NCI-H187 treated with DMSO at 0.1 percent for 48 hours (cell line): Measurements from ENCODE around the gene MAS1.

Experiments
- DNase-seq: peaks from one replicate; lab custom pipeline; 2025; lab: John Stamatoyannopoulos, UW

The MAS1 gene

DNA sequence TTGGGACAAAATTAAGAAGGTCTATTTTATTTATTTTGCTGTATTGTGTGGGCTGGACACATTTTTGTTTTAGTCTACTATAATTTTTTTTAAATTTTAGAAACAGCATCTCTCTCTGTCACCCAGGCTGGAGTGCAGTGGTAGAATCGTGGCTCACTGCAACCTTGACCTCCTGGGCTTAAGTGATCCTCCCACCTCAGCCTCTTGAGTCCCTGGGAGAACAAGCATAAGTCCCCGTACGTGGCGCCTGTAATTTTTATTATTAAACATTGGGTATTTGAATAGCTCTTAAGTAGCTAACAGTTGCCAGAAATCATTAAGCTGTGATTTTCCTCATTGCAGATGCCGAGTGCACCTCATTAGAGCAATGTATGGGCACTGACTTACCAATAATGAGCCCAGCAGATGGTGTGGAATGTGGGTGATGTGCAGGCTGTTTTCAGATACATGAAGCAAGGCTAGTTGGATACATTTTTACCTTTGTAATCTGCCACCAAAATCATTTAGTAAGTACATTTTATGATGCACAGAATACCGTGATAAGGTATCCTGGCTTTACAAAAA is 10.3 kb upstream of the MAS1 start:
- no peak for DNase-seq

DNA sequence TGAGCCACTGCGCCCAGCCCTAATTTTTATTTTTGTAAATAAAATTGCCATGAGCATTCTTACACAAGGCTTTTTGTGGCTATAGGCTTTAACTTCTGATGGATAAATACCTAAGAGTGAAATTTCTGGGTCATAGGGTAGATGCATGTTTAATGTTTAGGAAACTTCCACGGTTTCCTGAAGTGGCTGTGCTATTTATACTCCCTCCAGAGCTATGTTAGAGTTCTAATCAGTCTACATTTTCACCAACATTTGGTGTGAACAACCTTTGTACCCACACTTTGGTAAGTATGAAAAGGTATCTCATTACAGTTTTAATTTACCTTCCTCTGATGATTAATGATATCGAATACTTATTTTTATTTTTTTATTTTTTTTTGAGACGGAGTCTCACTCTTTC is 6.1 kb upstream of the MAS1 start:
- DNase-seq: no peak

DNA sequence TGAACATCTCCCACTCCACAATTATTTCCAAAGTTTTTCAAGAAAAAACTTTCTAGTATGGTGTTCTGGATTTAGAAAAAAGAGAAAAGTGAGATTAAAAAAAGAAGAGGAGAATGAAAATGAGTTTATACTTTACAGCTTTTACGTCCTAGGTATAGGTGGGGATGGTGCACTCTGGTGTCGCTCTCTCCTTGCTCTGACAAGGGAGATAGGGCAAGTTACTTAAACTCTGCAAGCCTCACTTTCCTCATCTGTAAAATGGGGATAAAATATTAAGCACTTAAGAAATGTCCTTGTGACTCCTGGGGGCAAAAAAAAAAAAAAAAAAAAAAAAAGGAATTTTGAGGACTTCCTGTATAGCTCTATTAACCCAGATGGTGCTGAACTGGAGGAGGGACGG is 4.5 kb upstream of the MAS1 start:
- no peak for DNase-seq

DNA sequence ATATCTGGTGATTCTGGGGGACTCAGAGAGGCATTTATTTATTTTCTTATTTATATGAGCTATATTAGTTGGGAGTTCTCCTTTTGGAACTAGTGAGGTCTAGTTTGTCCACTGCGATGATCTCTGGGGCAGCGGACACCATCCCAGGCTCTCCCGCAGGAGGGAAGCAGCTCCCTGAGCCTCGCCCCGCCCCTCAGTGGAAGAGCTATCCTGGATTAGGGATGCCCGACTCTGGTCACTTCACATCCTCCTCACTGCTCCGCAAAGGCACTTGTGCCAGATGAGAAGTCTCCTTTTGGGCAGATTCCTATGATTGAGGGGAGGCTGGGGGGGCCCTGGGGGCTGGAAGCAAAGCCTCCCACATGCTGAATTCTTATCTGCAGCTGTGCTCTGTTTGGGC is 3.6 kb upstream of the MAS1 start:
- no peak for DNase-seq

DNA sequence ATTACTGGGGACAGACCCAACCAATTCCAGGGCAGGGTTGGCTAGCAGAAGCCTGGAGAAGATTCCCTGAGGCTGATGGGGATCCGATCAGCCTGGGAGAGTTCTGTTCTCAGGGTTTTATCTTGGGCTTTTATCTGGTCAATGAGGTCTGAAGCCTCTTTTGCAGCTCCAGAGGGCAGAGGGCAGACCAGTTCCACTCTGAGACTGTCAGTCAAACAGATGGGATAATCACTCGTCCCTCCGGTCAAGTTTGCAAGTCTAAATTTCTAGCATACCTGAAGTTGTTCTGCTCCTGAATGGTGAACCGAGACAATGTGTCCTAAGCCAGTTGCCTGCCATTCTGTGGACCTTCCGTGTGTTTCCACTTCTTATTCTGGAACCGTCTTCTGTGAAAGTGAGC is 3.0 kb upstream of the MAS1 start:
- DNase-seq: no peak

DNA sequence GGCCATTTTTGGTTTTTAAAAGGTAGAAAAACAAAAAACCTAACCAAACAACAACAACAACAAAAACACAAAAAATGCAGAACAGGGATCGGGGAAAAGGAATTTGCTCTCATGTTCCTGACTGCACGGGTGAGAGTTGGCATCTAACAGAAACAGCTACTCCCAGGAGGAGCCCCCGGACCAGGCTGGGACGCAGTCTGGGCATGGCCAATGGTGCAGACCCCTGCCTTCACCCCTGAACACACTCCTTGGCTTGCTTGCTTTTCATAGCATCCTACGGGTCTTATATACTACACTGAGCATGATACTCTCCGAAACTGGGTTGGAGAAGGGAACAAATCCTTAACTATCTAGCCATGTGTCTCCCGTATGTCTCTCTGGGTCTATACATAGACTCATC is 587 bp upstream of the MAS1 start:
- DNase-seq: no peak

DNA sequence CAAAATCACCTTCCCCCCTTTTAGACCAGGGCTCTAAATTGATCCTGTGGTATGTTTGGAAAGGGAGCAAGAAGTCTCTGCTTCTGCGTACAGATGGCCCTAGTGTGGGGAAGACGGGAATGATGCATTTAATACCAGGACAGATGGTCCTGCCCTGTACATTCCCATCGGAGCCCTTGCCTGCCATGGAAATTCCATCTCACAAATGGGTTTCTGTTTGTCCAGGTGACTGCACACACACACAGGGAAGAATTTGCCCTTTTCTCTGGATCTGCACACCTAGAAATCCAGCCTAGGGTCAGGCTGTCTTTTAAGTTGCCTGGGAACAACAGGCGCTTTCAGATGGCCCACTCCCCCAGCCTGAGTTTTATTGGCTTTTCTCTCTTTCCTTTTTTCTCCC is 1.3 kb downstream of the MAS1 start:
- no peak for DNase-seq

DNA sequence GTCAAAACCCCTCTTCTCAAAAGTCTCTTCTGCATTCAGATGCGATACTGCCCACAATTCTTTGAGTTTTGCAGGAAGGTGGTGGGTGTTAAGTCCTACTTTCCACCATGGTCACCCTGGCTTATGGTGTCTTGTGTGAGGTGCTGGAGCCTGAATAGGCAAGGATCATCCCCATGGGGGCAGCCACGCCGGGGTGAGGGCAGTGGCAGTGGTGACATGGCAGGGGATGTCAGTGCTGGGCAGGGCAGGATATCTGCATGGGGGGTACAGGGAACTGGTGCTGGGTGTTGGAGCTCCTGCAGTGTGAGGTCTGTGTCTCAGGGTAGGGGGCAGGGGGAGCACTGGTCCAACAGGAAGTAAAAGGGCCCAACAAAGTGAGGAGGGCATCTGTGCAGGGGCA is 2.3 kb downstream of the MAS1 start:
- DNase-seq: no peak

DNA sequence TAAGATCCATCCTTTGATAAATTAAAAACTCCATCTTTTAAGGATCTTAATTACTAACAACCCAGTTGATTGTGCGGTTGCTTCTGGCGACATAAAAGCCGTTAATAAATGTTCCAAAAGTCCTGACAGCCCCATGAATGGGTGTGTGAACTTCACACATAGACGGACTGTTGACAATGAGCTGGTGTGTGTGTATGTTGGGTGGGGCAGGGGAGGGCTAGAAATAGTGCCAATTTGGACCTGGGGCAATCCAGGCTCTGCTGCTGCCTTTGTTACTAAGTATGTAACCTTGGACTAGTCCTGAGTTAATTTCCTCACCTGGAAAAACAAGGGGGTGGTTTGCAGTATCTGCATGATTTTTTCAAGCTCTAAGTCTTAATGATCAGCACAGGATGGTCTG is 4.2 kb downstream of the MAS1 start:
- no peak for DNase-seq

DNA sequence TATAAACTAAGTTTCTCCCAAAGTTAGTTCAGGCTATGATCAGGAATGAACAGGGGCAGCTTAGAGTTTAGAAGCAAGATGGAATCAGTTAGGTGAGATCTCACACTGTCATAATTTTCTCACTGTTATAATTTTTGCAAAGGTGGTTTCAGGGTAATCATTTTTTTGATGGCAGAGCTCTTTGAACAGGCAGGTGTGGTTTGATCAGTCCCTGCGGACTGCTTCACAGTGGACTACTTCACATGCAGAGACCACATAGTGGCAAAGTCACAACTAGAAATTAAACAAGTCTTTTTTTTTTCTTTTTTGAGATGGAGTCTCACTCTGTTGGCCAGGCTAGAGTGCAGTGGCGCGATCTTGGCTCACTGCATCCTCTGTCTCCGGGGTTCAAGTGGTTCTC is 6.8 kb downstream of the MAS1 start:
- no peak for DNase-seq

DNA sequence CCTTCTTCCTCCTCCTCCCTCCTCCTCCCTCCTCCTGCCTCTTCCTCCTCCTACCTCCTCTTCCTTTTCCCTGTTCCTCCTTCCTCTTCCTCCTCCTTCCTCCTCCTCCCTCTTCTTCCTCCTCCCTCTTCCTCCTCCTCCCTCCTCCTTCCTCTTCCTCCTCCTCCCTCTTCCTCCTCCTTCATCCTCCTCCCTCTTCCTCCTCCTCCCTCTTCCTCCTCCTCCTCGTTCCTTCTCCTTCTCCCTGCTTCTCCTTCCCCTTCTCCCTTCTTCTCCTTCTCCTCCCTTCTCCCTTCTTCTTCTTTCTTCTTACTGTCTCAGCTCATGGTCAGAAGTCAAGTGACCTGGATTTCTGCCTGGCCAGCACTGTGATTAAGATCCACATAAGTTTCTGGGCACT is 7.7 kb downstream of the MAS1 start:
- DNase-seq: no peak

DNA sequence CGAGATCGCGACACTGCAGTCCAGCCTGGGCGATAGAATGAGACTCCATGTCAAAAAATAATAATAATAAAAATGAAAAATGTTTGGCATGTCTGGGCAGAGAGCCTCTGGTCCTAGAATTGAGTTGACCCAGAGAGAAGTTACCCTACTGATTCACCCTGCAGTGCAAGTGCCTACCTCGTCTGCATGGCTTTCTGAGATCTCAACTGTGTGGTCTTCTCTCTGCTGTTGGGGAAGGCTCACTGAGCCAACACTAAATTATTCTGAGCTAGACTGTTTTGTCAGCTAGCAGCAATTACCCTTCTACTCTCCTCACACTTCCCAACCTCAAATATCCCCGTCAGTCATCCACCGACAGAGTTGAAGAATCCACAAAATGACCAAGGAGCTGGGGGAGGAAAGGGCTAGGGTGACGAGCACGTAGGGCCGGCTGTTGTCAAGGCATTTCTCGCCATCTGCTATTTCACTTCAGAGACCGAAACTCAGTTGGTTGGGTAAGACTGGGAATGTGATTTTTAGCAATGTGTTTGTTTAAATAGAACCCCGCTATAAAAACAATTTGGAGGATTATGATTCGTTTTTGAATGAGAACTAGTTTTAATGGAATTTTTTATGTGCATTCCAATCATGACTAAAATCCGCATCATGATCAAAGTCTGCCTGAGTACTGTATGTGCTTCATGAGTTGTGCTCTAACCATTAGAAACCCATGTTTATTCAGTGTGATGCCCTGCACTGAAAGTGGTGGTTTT is 9.4 kb downstream of the MAS1 start:
- DNase-seq: no peak

DNA sequence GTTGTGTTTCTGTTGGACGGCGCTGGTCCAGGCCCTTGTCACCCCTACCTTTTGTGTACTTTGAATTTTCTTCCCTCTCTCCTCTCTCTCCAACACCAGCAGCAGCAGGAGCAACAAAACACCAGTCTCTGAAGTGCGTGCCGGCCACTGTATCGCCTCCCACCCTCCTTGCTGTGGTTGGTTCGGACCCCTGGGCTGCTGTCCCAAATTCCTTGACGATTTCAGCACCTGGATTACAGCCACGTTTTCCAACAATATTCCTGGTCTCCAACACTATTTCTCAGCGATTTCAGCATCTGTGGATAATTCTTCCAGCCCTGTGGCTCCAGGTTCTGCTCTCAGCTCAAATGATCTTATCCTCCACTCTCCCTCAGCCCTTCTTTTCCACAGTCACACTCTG is 11.8 kb downstream of the MAS1 start:
- DNase-seq: no peak

DNA sequence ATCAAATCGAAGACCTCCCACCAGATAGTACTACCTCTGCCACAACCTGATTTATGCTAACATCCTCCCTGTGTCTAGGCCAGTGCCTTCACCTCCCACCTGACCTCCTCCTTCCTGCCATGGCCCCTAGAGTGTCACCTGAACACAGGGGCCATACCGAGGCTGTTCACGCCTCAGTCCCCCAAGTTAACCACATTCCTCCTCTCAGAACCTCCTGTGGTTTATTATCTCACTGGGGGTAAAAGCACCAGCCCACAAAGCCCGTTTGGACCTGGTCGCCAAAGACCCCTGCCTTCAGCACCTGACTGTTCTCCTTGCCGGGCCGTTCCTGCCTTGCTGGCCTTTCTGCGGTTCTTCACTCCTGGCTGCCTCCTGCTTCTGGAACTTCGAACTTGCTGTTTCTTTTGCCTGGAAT is 13.7 kb downstream of the MAS1 start:
- no peak for DNase-seq

DNA sequence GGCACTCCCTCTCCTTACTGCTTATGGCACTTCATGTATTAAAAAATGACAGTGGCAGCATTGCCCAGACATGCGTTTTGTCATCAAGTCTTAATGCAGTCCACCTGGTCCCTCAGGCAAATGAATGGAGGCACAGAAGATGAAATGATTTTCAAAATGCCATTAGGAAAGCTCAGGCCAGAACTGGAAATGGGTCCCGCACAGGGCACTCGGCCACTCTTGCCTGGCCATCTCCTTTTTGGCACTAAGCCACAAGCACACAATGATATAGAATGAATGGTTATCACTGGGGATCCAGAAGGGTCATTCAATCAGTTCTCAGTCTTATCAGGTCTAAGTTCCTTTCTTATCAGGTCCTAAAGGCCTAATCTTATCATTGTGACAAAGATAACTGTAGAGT is 15.6 kb downstream of the MAS1 start:
- DNase-seq: no peak

DNA sequence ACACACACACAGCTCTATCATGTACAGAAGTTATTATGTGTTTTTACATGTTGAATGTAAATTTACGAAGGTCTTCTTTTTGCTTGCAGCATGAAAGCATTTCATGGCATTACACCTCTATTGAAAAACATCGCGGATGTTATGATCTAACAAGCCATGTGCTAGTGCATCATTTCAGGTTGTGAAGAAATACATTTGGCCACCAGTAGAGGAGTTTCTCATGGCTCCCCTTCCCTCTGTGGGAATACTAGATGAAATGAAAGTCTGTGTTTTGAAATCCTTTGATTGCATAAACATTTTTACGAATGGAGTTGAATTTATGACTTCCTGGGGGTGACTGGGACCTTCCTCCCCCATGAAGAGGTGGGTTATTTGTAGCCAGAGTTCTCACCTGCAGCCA is 17.7 kb downstream of the MAS1 start:
- DNase-seq: no peak

DNA sequence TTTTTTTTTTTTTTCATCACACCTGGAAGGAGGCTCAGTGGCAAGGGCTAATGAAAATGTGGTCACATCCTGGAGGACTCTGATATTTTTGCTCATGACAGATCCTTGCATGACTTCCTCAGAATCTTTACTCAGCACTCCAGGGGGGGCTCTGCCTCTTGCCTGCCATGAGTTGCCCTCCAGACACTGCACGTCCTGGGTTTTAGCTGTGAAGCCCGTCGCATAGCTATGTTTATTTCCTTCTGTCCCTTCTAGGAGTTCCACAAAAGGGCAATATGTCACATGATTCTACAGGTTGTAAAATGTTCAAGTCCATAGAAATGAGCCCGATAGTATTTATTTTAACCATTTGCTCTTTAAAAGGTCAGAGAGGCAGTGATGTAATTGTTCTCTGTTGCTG is 18.2 kb downstream of the MAS1 start:
- no peak for DNase-seq

DNA sequence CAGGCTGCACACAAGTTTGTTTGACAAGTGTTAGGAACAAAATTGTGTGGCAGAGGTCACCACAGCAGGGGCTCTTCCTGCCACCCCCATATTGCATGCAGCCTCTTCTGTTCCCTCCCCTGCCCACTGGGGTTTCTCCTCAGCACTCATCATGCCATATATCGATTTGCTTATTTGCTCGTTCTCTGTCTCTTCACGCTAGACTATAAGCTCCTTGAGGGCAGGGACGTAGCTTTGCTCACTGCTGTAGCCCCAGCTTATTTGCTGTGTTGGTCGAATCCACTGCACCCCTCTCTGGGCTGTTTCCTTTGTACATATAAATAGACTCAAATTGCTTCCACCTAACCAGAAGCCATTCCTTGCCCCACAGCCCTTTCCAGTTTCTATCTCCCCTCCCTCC is 19.6 kb downstream of the MAS1 start:
- no peak for DNase-seq

DNA sequence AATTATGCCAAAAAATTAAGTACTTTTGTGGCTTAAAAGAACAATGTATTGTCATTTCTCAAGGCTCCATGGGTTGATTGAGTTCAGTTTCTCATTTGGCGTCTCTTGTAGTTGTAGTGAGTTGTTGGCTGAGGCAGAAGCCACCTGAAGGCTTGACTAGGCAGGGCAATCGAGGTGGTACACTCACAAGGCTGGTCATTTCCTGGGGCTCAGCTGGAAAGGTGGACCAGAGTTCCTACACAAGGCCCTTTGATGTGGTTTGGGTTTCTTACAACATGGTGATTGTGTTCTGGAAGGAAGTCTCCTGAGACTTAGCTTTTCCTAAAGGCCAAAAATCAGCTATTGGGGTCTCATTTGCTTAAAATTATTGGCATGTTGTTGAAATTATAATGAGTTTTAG is 22.6 kb downstream of the MAS1 start:
- DNase-seq: no peak

DNA sequence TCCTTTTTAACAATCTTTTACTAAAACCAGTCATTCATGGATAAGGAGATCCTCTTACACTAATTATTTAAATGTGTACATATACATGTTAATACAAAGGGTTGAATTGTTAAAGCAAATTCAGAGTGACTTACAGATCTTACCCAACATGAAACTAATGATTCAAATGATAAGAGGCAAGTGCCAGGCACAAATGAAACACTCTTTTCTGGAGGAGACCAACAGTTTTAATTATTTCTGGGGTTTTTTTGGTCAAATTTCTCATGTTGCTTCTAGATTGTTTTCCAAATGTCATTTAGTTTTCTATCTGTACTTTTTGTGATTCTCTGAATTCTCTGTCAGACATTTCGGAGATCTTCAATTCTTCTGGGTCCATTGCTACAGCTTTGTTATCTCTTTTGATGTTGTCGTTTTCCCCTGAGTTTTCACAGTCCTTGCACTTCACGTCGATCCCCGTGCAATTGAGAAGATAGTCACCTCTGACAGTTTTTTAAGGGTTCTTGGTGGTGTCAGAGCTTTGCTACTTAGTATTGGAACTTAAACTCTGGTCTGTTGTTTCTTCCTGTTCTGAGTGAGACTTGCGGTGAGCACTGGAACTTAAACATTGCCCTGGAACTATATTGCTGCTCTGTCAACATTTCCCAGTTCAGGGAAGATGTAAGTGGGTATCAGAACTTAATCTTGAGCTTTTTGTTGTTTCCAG is 23.2 kb downstream of the MAS1 start:
- no peak for DNase-seq

DNA sequence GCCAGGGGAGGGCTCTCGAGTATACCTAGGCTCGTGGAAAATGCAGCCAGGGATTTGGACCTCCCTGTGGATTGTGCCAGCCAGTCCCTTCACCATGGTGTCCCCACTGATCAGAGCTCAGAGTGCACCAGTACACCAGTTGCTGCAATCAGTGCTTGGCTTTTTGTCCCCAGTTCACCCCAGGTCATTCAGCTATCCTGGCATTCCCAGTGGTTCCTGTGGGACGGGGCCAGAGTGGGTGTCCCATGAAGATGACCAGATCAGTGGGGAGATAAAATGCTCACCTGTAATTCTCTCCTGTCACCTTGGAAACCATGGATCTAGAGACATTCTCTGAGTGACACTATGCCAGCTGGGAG is 23.8 kb downstream of the MAS1 start:
- DNase-seq: no peak

DNA sequence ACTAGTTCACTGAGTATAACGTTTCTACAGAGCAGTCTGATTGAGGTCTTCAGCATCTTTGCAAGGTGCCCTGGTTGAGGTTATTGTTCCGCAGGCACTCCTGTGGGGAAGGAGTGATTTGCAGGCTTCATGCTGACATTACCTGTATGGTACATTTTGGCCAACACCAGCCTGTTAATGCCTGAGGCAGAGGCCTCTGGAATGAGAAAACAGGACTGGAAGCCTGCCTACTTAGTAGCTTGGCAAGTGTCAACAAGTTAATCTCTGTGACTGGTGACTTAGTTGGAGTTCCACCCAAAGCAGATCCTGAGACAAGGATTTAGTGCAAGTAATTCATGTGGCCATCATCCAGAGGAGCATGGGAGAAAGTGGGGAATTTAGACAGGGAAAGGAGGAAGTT is 24.6 kb downstream of the MAS1 start:
- no peak for DNase-seq

DNA sequence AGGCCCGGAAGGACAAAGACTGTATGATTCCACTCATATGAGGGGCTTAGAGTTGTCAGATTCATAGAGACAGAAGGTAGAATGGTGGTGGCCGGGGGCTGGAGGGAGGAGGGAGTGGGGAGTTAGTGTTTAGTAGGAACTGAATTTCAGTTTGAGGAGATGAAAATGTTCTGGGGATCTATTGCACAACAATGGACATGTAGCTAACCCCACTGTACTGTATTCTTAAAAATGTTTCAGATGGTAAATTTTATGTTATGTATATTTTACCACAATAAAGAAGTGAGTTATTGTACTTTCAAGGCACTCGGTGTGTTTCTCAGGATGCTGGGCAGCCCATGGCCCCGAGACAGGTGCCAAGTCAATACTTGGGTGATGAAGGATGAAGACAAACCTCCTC is 25.4 kb downstream of the MAS1 start:
- no peak for DNase-seq

DNA sequence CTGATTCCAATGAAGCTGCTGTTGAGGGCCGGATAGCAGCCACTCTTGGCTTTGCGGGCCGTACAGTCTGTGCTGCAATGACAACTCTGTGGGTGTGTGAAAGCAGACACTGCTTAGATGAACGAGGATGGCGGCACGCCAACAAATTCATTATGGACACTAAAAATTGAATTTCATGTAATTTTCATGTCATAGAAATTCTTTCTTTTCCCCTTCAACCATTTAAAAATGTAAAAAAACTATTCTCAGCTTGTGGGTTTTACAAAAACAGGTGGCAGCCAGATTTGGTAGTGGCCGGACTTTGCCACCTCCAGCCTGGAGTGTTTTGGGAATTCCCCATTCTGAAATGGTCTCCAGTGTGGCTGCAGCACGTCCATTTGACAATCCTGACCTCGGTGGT is 26.0 kb downstream of the MAS1 start:
- no peak for DNase-seq
